ENCODE results near the gene GREM2.

Gene GREM2

GRCh38 chr1:240516069-240516468 lies 95.9 kb downstream of the GREM2 start:
- no peak overlapping the region for H3K4me2 ChIP-seq (ENCODE audit: low read depth, low read length)
- TF ChIP-seq CTCF (IDR thresholded peaks at IDR 0.05; ENCODE audit: low read length) (no peak), EZH2phosphoT487 (IDR thresholded peaks at IDR 0.05; ENCODE audit: low read length) (no peak)
- no peak overlapping the region for H2AFZ ChIP-seq (ENCODE audit: low read length)
- no peaks in the 10 kb centered on the region for H3K36me3 ChIP-seq (replicated peaks; ENCODE audit: insufficient read depth, low read length)
- H3K9me2 ChIP-seq (replicated peaks; ENCODE audit: insufficient read depth, low read length): no peaks in the 10 kb centered on the region
- no peaks in the 10 kb centered on the region for H3K4me1 ChIP-seq (ENCODE audit: low read length)
- H3K4me3 ChIP-seq (ENCODE audit: low read length): no peak overlapping the region
- H4K20me1 ChIP-seq (ENCODE audit: insufficient read depth, low read length): no peaks in the 10 kb centered on the region
- no peaks in the 10 kb centered on the region for H3F3A ChIP-seq (ENCODE audit: insufficient read depth, low read length)
- no peak overlapping the region for H3K27ac ChIP-seq (ENCODE audit: low read length)
- no peaks in the 10 kb centered on the region for H3K27me3 ChIP-seq (replicated peaks; ENCODE audit: insufficient read depth, low read length)
- H3K9me3 ChIP-seq (replicated peaks; ENCODE audit: insufficient read depth, low read length): no peaks in the 10 kb centered on the region
- H3K9ac ChIP-seq (ENCODE audit: low read length): no peak overlapping the region
- DNase-seq: no peak
- H3K79me2 ChIP-seq (ENCODE audit: low read length): no peaks in the 10 kb centered on the region

GRCh38 chr1:240515505-240515904 lies 96.5 kb downstream of the GREM2 start:
- Histone ChIP-seq H3K27ac (ENCODE audit: low read length) (no peak overlapping the region), H3K9me3 (replicated peaks; ENCODE audit: insufficient read depth, low read length) (no peaks in the 10 kb centered on the region), H3K27me3 (replicated peaks; ENCODE audit: insufficient read depth, low read length) (no peaks in the 10 kb centered on the region), H3K9me2 (replicated peaks; ENCODE audit: insufficient read depth, low read length) (no peaks in the 10 kb centered on the region), H3F3A (ENCODE audit: insufficient read depth, low read length) (no peaks in the 10 kb centered on the region), H3K4me2 (ENCODE audit: low read depth, low read length) (no peak overlapping the region), H3K9ac (ENCODE audit: low read length) (no peak overlapping the region), H2AFZ (ENCODE audit: low read length) (no peak overlapping the region), H4K20me1 (ENCODE audit: insufficient read depth, low read length) (no peaks in the 10 kb centered on the region), H3K79me2 (ENCODE audit: low read length) (no peaks in the 10 kb centered on the region), H3K36me3 (replicated peaks; ENCODE audit: insufficient read depth, low read length) (no peaks in the 10 kb centered on the region), H3K4me1 (ENCODE audit: low read length) (no peaks in the 10 kb centered on the region), H3K4me3 (ENCODE audit: low read length) (no peak overlapping the region)
- no peak for TF ChIP-seq CTCF (IDR thresholded peaks at IDR 0.05; ENCODE audit: low read length)
- DNase-seq: no peak

- Histone ChIP-seq H3K9ac (ENCODE audit: low read length) (no peak overlapping the region), H3K4me1 (ENCODE audit: low read length) (no peaks in the 10 kb centered on the region), H3K9me2 (replicated peaks; ENCODE audit: insufficient read depth, low read length) (no peaks in the 10 kb centered on the region), H3K9me3 (replicated peaks; ENCODE audit: insufficient read depth, low read length) (no peaks in the 10 kb centered on the region), H2AFZ (ENCODE audit: low read length) (no peak overlapping the region), H4K20me1 (ENCODE audit: insufficient read depth, low read length) (no peaks in the 10 kb centered on the region), H3K79me2 (ENCODE audit: low read length) (no peaks in the 10 kb centered on the region), H3K4me2 (ENCODE audit: low read depth, low read length) (no peak overlapping the region), H3K36me3 (replicated peaks; ENCODE audit: insufficient read depth, low read length) (no peaks in the 10 kb centered on the region), H3F3A (ENCODE audit: insufficient read depth, low read length) (no peaks in the 10 kb centered on the region), H3K4me3 (ENCODE audit: low read length) (no peak overlapping the region), H3K27me3 (replicated peaks; ENCODE audit: insufficient read depth, low read length) (no peaks in the 10 kb centered on the region), H3K27ac (ENCODE audit: low read length) (no peak overlapping the region)
- TF ChIP-seq EZH2 (optimal IDR thresholded peaks at IDR 0.05; ENCODE audit: low read depth, low read length): no peak
- no peak for TF ChIP-seq CTCF (IDR thresholded peaks at IDR 0.05; ENCODE audit: low read length)
- no peak for TF ChIP-seq EZH2phosphoT487 (IDR thresholded peaks at IDR 0.05; ENCODE audit: low read length)
- no peak for DNase-seq
Measured at GRCh38 chr1:240511789-240512188, 100.2 kb downstream of the GREM2 start.

GRCh38 chr1:240508950-240509349 lies 103.0 kb downstream of the GREM2 start:
- Histone ChIP-seq H2AFZ (ENCODE audit: low read length) (no peak overlapping the region), H3K9ac (ENCODE audit: low read length) (no peak overlapping the region), H3K4me1 (ENCODE audit: low read length) (peaks cover 7% of the 10 kb centered on the region), H3K79me2 (ENCODE audit: low read length) (no peaks in the 10 kb centered on the region), H3F3A (ENCODE audit: insufficient read depth, low read length) (peaks cover 5% of the 10 kb centered on the region), H3K36me3 (replicated peaks; ENCODE audit: insufficient read depth, low read length) (no peaks in the 10 kb centered on the region), H4K20me1 (ENCODE audit: insufficient read depth, low read length) (no peaks in the 10 kb centered on the region), H3K27ac (ENCODE audit: low read length) (no peak overlapping the region), H3K4me3 (ENCODE audit: low read length) (no peak overlapping the region), H3K9me3 (replicated peaks; ENCODE audit: insufficient read depth, low read length) (no peaks in the 10 kb centered on the region), H3K4me2 (ENCODE audit: low read depth, low read length) (no peak overlapping the region), H3K27me3 (replicated peaks; ENCODE audit: insufficient read depth, low read length) (no peaks in the 10 kb centered on the region), H3K9me2 (replicated peaks; ENCODE audit: insufficient read depth, low read length) (no peaks in the 10 kb centered on the region)
- TF ChIP-seq CTCF (IDR thresholded peaks at IDR 0.05; ENCODE audit: low read length) (no peak), EZH2 (optimal IDR thresholded peaks at IDR 0.05; ENCODE audit: low read depth, low read length) (no peak)
- no peak for DNase-seq

All from MM.1S (cell line).